NCI-H1105 (cell line): ENCODE results near the gene ZNF468.
"Not testable (repeated sequence)": the region's sequence is repeated elsewhere in the genome, so short reads cannot be mapped to it uniquely, and the experiment has no call there.

Experiments
- DNase-seq: peaks from one replicate; lab custom pipeline; 2025; lab: John Stamatoyannopoulos, UW

The ZNF468 gene

GRCh38 chr19:52857378-52858191 is at the start of gene ZNF468:
Gene ZNF468, minus strand, starts transcription at chr19:52857619. Its CDS starts 3,347 bp downstream, at chr19:52854272.
- DNase-seq, result peak; percentile 64

DNA sequence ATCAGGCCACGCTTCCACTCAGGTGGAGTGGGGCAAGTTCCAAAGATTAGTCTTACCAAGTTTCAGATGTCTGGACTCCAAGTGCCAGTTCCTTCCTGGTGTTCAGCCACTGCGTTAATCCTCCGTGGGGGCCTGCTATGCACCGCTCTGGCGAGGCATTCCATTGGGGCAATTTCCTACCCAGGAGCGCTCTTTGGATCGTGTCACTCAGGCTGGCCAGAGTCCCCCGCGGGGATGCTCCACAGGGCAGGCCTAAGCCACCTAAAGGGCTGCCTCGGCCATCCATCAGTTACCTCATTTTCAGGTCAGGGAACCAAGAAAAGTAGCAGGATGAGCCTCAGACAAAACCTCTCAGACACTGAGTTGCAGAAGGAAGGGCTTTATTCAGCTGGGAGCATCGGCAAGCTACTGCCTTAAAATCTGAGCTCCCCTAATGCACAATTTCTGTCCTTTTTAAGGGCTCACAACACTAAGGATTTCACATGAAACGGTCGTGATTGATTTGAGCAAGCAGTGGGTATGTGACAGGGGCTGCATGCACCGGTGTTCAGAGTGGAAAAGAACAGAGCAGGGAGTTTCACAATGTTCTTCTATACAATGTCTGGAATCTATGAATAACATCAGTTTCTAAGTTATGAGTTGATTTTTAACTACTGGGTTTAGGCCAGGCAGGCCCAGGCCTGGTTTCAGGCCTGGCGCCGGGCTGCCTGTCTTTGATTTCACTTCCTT is 46.8 kb upstream of the ZNF468 start:
- DNase-seq, result not testable (repeated sequence)

DNA sequence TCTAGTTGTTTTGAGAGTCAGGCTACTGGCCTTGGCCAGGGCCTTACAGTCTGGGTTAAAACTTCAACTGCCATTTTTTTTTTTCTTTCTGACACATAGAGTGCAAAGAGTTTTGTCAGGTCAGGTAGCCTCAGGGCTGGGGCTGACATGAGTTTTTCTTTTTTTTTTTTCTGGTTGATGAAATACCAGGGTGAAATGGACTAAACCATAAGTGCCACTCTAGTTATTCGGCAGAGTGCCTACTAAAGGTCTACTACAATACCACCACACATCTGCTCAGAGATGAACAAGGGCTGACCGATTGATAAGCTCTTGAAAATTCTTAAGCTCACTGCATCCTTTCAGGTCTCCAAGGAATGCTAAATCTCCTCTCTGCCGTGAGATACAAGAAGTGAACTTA is 44.4 kb upstream of the ZNF468 start:
- no peak for DNase-seq

- not testable (repeated sequence) for DNase-seq
Observed at GRCh38 chr19:52898596-52898995, 41.2 kb upstream of the ZNF468 start.

DNA sequence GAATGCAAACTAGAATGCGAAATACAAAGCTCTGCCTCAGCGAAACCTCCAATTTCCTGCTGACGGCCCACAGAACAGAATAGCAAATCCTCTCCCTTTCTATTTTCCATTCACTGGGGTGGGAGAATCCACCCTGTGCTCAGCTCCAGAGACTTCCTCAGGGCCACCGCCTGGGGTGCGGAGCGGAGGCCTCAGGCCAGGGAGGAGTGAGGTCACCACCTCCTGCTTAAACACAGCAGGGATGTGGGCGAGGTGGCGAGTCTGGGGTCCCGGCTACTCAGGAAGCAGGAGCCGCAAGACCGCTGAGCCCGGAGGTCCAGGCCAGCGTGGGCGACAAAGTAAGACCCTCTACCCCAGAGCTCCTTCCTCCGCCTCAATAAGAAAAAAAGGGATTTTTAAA is 40.7 kb upstream of the ZNF468 start:
- DNase-seq, result no peak

- DNase-seq, result peak; percentile 93
Observed at GRCh38 chr19:52897138-52897935, 39.9 kb upstream of the ZNF468 start, which contains the start of gene ZNF320. Gene ZNF320, minus strand, starts transcription at chr19:52897635. Its CDS starts 7,380 bp downstream, at chr19:52890255.

DNA sequence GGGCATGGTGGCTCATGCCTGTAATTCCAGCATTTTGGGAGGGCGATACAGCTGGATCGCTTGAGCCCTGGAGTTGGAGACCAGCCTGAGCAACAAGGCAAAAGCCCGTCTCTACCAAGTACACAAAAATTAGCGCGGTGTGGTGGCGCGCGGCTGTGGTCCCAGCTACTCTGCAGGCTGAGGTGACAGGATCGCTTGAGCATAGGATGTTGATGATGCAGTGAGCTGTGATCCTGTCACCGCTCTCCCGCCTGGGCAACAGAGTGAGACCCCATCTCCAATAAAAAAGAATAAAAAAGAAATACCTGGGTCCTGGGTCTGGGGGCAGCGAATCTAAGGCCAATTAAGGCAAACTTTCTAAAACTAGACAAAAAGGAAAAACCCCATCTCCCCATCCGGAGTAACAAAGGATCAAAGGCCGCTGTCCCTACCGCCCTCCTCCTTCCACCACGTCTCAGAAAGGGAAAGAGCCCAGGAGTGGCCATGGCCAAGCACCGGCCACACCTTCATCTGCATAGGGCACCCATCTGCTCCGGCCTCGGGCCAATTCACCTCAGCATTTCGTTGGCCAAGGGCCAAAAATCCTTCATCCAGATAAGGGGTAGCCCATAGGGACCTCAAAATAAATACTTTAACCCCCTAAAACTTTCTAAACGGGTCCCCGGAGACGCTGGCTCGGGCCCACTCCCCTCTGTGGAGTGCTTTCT is 39.2 kb upstream of the ZNF468 start:
- no peak for DNase-seq

- no peak for DNase-seq
Observed at GRCh38 chr19:52891336-52891735, 33.9 kb upstream of the ZNF468 start.

GRCh38 chr19:52889931-52890330 is 32.5 kb upstream of the ZNF468 start:
- DNase-seq, result no peak

DNA sequence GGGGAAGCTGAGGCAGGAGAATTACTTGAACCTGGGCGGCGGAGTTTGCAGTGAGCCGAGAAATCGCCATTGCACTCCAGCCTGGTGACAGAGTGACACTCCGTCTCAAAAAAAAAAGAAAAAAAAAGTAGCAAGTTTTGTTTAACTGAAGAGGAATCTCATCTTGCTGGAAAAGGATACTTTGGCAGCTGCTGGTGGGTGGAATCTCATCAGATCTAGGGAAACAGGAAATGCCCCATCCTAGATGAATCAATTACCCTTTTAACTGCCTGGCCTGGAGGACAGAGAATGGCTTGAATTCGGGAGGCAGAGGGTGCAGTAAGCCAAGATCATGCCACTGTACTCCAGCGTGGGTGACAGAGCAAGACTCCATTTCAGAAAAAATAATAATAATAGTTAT is 31.7 kb upstream of the ZNF468 start:
- no peak for DNase-seq

- DNase-seq, result no peak
Observed at GRCh38 chr19:52880895-52881389, 23.5 kb upstream of the ZNF468 start.

- not testable (repeated sequence) for DNase-seq
Observed at GRCh38 chr19:52872996-52873395, 15.6 kb upstream of the ZNF468 start.

- DNase-seq, result no peak
Observed at GRCh38 chr19:52871466-52871865, 14.0 kb upstream of the ZNF468 start.

DNA sequence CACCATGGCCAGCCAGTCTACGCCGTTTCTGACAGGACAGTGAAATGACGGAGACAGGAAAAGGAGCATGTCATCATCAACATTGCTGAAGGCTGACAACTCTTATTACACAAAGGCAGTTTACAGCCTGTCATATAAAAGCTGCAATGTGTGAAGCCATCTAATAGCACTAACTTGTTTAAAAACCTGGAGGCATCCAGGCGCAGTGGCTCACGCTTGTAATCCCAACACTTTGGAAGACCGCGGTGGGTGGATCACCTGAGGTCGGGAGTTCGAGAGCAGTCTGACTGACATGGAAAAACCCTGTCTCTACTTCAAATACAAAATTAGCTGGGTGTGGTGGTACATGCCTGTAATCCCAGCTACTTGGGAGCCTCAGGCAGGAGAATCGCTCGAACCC is 10.6 kb upstream of the ZNF468 start:
- DNase-seq, result not testable (repeated sequence)

DNA sequence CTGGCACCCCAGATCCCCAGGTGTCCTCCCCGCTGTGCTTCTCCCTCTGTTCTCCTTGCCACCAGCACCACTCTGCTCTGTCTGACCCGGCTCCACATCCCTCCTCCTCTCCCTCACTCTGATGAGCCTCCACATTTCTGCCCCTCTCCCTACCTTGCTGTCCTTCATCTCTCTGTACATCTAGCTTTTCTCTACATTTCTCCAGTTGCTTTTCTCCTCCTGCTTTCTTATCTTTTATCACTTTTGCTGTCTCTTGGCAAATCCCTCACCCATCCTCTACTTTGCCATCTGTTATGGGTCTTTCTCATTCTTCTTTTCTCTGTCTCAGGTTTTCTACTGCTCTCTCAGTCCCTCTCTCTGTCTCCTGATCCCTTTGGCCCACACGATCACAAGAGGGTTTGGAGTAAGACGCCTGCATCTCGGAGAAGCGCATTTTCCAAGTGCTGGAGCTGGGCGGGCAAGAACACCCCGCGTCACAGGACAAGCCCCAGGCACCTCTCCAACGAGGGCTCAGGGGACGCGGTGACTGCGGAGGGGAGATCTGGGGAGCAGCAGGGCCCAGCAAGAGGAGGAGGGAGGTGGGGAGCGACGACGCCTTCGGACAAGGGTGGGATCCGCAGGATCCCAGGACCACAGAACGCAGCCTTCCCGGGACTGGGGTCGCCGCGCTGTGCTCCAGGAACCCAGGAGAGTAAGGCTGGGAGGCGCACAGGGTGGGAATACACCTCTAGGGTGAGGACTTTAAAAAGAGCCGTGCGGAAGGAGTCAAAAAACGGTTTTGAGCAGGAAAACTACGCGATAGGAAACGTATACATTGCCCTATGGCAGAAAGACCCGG is 660 bp downstream of the ZNF468 start:
- peak; percentile 25 for DNase-seq

- not testable (repeated sequence) for DNase-seq
Observed at GRCh38 chr19:52847352-52847751, 10.1 kb downstream of the ZNF468 start.

DNA sequence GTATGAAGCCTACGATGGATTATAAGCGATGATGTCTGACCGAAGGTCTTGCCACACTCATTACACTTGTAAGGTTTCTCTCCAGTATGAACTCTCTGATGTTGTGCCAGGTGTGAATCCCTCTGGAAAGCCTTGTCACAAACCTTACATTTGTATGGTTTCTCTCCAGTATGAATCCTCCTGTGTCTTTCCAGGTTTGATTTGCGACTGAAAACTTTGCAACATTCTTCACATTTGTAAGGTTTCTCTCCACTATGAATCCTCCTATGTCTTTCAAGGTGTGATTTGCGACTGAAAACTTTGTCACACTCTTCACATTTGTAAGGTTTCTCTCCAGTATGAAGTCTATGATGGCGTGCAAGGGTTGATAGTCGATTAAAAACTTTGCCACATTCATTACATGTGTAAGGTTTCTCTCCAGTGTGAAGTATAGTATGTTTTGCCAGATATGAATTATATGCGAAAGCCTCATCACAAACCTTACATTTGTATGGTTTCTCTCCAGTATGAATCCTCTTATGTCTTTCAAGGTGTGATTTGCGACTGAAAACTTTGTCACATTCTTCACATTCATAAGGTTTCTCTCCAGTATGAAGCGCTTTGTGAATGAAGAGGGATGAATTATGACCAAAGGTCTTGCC is 16.5 kb downstream of the ZNF468 start:
- not testable (repeated sequence) for DNase-seq

GRCh38 chr19:52834289-52834688 is 23.1 kb downstream of the ZNF468 start:
- not testable (repeated sequence) for DNase-seq

GRCh38 chr19:52833541-52833940 is 23.9 kb downstream of the ZNF468 start:
- not testable (repeated sequence) for DNase-seq

DNA sequence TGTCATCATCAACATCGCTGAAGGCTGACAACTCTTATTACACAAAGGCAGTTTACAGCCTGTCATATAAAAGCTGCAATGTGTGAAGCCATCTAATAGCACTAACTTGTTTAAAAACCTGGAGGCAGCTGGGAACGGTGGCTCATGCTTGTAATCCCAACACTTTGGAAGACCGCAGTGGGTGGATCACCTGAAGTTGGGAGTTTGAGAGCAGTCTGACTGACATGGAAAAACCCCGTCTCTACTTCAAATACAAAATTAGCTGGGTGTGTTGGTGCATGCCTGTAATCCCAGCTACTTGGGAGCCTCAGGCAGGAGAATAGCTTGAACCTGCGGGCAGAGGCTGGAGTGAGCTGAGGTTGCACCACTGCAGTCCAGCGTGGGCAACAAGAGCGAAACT is 27.6 kb downstream of the ZNF468 start:
- DNase-seq, result not testable (repeated sequence)
